Pons (tissue), 1 donor: ENCODE measurements around the gene ATM.
"Not testable (repeated sequence)": the region's sequence is repeated elsewhere in the genome, so short reads cannot be mapped to it uniquely, and the experiment has no call there.

ENCODE experiments used
- DNase-seq: peaks from one replicate; pipeline ENCODE4 v3.0.0-alpha.2; 2016; ENCODE audit warnings: low spot score

Gene ATM

GRCh38 chr11:108373505-108373904 is 150.6 kb downstream of the ATM start:
- not testable (repeated sequence) for DNase-seq

DNA sequence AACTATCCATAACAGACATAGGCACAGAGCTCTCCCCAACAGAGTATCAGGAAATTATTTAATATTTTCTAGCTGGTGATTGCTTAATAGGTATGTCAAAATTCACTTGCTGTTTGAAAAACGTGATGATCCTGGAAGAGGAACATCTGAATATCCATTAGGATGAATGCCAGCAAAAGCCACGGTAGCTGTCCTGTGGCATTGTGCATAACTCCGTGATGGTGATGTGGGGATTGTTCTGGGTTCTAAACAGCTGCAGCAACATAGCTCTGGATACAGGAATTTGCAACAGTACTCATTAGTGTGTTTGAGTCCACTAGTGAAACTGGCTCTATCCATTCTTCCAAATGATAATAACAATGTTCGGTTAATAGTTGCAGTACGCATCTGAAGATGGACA is 165.7 kb downstream of the ATM start:
- DNase-seq, result no peak

- DNase-seq, result no peak
These were observed 169.5 kb downstream of the ATM start for GRCh38 chr11:108392353-108392752.

GRCh38 chr11:108393046-108393445 is 170.2 kb downstream of the ATM start:
- peak; percentile 36 for DNase-seq

- no peak for DNase-seq
These were observed 171.9 kb downstream of the ATM start for GRCh38 chr11:108394744-108395284.

GRCh38 chr11:108396672-108397071 is 173.8 kb downstream of the ATM start:
- not testable (repeated sequence) for DNase-seq

GRCh38 chr11:108398439-108398838 is 175.6 kb downstream of the ATM start:
- no peak for DNase-seq

- no peak for DNase-seq
These were observed 179.4 kb downstream of the ATM start for GRCh38 chr11:108402241-108402640.

- DNase-seq, result no peak
These were observed 180.2 kb downstream of the ATM start for GRCh38 chr11:108403052-108403451.

- DNase-seq, result no peak
These were observed 182.8 kb downstream of the ATM start for GRCh38 chr11:108405706-108406105.

DNA sequence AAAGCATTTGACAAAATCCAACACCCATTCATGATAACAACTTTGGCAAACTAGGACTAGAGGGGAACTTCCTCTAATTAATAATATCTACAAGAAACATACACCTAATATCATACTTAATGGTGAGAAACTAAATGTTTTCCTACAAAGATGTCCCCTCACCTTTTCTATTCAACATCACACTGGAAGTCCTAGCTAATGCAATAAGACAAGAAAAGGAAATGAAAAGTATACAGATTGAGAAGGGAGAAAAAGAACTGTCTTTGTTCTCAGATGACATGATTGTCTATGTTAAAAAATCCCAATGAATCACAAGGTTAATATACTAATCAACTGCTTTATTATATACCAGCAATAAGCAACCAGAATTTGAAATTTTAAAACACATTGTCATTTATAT is 192.1 kb downstream of the ATM start:
- no peak for DNase-seq

DNA sequence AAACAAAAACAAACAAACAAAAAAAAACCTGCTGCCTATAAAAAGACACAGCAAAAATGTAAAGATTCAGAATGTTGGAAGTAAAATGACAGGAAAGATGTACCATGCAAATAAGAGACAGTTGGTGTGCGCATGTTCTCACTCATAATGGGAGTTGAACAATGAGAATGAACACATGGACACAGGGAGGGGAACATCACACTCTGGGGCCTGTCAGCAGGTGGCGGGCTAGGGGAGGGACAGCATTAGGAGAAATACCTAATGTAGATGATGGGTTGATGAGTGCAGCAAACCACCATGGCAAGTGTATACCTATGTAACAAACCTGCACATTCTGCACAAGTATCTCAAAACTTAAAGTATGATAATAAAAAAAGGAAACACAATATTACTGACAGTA is 194.7 kb downstream of the ATM start:
- DNase-seq, result not testable (repeated sequence)
